Measurements from ENCODE around the gene PID1. TPM values are rescaled to one million over a fixed set of nuclear protein-coding genes. Genes with fewer than 3 reads are reported as not detected.

The PID1 gene
- total RNA-seq, 1 experiment from 2014 or later, result 2.6 TPM

DNA sequence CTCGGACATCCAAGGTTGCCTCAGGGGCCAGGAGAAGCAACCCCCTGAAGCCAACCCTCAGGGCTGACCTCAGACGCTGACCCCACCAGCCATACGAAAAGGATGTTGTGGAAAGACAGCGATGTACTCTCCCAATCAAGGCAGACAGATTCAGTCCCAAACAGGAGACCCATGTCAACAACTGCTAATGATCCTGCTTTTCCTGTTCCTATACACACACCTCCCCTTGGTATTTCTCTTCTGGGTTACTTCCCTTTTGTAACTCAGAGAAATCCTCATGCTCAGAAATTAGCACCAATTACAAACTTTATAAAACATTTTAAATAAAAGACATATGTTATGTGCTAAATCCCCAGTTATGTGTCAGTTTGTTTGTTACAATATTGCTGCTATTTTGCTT lies 120.8 kb downstream of the PID1 start:
- ATAC-seq, result no peak
- Mint-ChIP-seq H3K4me1 (no peaks in the 10 kb centered on the region), H3K9me3 (peaks cover 7% of the 10 kb centered on the region), H3K4me3 (no peak overlapping the region), H3K36me3 (peaks cover 5% of the 10 kb centered on the region), H3K27me3 (ENCODE audit: low read depth) (no peaks in the 10 kb centered on the region), H3K27ac (no peak overlapping the region)
- POLR2A ChIA-PET, result no interaction called here
- DNase-seq (ENCODE audit: low spot score), result no peak
- TF ChIP-seq JAZF1 (CRISPR knock-in tag; IDR thresholded peaks at IDR 0.05) (no peak), MYBL2 (CRISPR knock-in tag; IDR thresholded peaks at IDR 0.05) (no peak), ZNF219 (CRISPR knock-in tag; IDR thresholded peaks at IDR 0.05; ENCODE audit: borderline replicate concordance) (no peak), IRF2 (CRISPR knock-in tag; IDR thresholded peaks at IDR 0.05; ENCODE audit: borderline replicate concordance, low read depth) (no peak)
- TF ChIP-seq, protein P1, sequence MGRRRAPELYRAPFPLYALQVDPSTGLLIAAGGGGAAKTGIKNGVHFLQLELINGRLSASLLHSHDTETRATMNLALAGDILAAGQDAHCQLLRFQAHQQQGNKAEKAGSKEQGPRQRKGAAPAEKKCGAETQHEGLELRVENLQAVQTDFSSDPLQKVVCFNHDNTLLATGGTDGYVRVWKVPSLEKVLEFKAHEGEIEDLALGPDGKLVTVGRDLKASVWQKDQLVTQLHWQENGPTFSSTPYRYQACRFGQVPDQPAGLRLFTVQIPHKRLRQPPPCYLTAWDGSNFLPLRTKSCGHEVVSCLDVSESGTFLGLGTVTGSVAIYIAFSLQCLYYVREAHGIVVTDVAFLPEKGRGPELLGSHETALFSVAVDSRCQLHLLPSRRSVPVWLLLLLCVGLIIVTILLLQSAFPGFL (CRISPR knock-in tag; IDR thresholded peaks at IDR 0.05; ENCODE audit: borderline replicate concordance), result no peak
- TF ChIP-seq, protein P2, sequence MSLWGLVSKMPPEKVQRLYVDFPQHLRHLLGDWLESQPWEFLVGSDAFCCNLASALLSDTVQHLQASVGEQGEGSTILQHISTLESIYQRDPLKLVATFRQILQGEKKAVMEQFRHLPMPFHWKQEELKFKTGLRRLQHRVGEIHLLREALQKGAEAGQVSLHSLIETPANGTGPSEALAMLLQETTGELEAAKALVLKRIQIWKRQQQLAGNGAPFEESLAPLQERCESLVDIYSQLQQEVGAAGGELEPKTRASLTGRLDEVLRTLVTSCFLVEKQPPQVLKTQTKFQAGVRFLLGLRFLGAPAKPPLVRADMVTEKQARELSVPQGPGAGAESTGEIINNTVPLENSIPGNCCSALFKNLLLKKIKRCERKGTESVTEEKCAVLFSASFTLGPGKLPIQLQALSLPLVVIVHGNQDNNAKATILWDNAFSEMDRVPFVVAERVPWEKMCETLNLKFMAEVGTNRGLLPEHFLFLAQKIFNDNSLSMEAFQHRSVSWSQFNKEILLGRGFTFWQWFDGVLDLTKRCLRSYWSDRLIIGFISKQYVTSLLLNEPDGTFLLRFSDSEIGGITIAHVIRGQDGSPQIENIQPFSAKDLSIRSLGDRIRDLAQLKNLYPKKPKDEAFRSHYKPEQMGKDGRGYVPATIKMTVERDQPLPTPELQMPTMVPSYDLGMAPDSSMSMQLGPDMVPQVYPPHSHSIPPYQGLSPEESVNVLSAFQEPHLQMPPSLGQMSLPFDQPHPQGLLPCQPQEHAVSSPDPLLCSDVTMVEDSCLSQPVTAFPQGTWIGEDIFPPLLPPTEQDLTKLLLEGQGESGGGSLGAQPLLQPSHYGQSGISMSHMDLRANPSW (CRISPR knock-in tag; conservative IDR thresholded peaks at IDR 0.05; ENCODE audit: low read depth), result no peak
- TF ChIP-seq, protein P3, sequence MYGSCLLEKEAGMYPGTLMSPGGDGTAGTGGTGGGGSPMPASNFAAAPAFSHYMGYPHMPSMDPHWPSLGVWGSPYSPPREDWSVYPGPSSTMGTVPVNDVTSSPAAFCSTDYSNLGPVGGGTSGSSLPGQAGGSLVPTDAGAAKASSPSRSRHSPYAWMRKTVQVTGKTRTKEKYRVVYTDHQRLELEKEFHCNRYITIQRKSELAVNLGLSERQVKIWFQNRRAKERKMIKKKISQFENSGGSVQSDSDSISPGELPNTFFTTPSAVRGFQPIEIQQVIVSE (CRISPR knock-in tag; IDR thresholded peaks at IDR 0.05; ENCODE audit: borderline replicate concordance), result no peak
- CTCF ChIA-PET, result no interaction called here

DNA sequence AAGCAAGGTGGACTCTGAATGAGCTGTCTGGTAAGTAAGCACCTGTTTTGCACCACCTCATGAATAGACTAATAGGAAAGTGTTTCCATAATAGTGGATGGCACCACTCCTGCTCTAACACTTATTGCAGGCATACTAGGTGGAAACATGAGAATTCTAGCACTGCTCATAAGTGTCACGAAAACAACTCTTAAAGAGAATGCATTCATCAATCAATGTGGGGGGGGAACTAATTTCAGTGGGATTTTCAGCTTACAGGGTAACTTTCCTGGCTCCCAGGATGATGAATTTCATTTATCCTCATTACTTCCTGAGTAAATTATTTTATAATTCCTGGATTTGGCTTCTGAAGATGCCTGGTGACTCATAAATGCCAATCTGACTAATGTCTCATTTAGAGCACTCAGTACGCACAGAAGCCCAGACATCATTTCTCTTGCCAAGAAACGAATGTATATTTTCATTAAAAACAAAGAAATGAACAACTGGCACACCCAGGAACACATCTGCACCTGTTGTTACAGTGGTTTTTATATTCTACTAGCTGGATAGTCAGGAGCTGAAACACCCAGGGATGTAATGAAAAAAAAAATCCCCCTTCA lies 129.6 kb downstream of the PID1 start:
- CTCF ChIA-PET, result no interaction called here
- DNase-seq (ENCODE audit: low spot score) (no peak), ATAC-seq (no peak)
- peaks cover 3% of the 10 kb centered on the region for H3K9me3 Mint-ChIP-seq
- no peaks in the 10 kb centered on the region for H3K4me1 Mint-ChIP-seq
- no peak overlapping the region for H3K27ac Mint-ChIP-seq
- no peaks in the 10 kb centered on the region for H3K27me3 Mint-ChIP-seq (ENCODE audit: low read depth)
- H3K36me3 Mint-ChIP-seq, result peaks cover 1% of the 10 kb centered on the region
- POLR2A ChIA-PET, result no interaction called here
- H3K4me3 Mint-ChIP-seq, result no peak overlapping the region
- TF ChIP-seq ZBTB21 (CRISPR knock-in tag; IDR thresholded peaks at IDR 0.05; ENCODE audit: borderline replicate concordance) (no peak), ZNF317 (CRISPR knock-in tag; IDR thresholded peaks at IDR 0.05; ENCODE audit: borderline replicate concordance, low read depth) (no peak), ESRRA (CRISPR knock-in tag; IDR thresholded peaks at IDR 0.05; ENCODE audit: borderline replicate concordance) (no peak), TCF7 (CRISPR knock-in tag; IDR thresholded peaks at IDR 0.05; ENCODE audit: low read depth) (no peak), NR1H2 (CRISPR knock-in tag; IDR thresholded peaks at IDR 0.05) (no peak), GABPB1 (CRISPR knock-in tag; IDR thresholded peaks at IDR 0.05) (no peak)
- TF ChIP-seq, protein P4, sequence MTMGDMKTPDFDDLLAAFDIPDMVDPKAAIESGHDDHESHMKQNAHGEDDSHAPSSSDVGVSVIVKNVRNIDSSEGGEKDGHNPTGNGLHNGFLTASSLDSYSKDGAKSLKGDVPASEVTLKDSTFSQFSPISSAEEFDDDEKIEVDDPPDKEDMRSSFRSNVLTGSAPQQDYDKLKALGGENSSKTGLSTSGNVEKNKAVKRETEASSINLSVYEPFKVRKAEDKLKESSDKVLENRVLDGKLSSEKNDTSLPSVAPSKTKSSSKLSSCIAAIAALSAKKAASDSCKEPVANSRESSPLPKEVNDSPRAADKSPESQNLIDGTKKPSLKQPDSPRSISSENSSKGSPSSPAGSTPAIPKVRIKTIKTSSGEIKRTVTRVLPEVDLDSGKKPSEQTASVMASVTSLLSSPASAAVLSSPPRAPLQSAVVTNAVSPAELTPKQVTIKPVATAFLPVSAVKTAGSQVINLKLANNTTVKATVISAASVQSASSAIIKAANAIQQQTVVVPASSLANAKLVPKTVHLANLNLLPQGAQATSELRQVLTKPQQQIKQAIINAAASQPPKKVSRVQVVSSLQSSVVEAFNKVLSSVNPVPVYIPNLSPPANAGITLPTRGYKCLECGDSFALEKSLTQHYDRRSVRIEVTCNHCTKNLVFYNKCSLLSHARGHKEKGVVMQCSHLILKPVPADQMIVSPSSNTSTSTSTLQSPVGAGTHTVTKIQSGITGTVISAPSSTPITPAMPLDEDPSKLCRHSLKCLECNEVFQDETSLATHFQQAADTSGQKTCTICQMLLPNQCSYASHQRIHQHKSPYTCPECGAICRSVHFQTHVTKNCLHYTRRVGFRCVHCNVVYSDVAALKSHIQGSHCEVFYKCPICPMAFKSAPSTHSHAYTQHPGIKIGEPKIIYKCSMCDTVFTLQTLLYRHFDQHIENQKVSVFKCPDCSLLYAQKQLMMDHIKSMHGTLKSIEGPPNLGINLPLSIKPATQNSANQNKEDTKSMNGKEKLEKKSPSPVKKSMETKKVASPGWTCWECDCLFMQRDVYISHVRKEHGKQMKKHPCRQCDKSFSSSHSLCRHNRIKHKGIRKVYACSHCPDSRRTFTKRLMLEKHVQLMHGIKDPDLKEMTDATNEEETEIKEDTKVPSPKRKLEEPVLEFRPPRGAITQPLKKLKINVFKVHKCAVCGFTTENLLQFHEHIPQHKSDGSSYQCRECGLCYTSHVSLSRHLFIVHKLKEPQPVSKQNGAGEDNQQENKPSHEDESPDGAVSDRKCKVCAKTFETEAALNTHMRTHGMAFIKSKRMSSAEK (CRISPR knock-in tag; IDR thresholded peaks at IDR 0.05; ENCODE audit: borderline replicate concordance), result no peak
- TF ChIP-seq, protein P5, sequence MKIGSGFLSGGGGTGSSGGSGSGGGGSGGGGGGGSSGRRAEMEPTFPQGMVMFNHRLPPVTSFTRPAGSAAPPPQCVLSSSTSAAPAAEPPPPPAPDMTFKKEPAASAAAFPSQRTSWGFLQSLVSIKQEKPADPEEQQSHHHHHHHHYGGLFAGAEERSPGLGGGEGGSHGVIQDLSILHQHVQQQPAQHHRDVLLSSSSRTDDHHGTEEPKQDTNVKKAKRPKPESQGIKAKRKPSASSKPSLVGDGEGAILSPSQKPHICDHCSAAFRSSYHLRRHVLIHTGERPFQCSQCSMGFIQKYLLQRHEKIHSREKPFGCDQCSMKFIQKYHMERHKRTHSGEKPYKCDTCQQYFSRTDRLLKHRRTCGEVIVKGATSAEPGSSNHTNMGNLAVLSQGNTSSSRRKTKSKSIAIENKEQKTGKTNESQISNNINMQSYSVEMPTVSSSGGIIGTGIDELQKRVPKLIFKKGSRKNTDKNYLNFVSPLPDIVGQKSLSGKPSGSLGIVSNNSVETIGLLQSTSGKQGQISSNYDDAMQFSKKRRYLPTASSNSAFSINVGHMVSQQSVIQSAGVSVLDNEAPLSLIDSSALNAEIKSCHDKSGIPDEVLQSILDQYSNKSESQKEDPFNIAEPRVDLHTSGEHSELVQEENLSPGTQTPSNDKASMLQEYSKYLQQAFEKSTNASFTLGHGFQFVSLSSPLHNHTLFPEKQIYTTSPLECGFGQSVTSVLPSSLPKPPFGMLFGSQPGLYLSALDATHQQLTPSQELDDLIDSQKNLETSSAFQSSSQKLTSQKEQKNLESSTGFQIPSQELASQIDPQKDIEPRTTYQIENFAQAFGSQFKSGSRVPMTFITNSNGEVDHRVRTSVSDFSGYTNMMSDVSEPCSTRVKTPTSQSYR (CRISPR knock-in tag; IDR thresholded peaks at IDR 0.05), result no peak
- TF ChIP-seq, protein P6, sequence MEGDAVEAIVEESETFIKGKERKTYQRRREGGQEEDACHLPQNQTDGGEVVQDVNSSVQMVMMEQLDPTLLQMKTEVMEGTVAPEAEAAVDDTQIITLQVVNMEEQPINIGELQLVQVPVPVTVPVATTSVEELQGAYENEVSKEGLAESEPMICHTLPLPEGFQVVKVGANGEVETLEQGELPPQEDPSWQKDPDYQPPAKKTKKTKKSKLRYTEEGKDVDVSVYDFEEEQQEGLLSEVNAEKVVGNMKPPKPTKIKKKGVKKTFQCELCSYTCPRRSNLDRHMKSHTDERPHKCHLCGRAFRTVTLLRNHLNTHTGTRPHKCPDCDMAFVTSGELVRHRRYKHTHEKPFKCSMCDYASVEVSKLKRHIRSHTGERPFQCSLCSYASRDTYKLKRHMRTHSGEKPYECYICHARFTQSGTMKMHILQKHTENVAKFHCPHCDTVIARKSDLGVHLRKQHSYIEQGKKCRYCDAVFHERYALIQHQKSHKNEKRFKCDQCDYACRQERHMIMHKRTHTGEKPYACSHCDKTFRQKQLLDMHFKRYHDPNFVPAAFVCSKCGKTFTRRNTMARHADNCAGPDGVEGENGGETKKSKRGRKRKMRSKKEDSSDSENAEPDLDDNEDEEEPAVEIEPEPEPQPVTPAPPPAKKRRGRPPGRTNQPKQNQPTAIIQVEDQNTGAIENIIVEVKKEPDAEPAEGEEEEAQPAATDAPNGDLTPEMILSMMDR (IDR thresholded peaks at IDR 0.05), result no peak
